ENCODE measurements around the gene HECTD1.
"Not testable (repeated sequence)": the region's sequence is repeated elsewhere in the genome, so short reads cannot be mapped to it uniquely, and the experiment has no call there.

The HECTD1 gene

GRCh38 chr14:31192544-31192943 lies 15.0 kb downstream of the HECTD1 start:
- DNase-seq, result not testable (repeated sequence)

GRCh38 chr14:31190717-31191263 lies 16.8 kb downstream of the HECTD1 start:
- DNase-seq, result no peak

GRCh38 chr14:31190219-31190603 lies 17.4 kb downstream of the HECTD1 start:
- DNase-seq, result no peak

- DNase-seq, result no peak
These were observed 18.0 kb downstream of the HECTD1 start for GRCh38 chr14:31189346-31190218.

- no peak for DNase-seq
These were observed 18.8 kb downstream of the HECTD1 start for GRCh38 chr14:31188744-31189143.

- not testable (repeated sequence) for DNase-seq
These were observed 25.6 kb downstream of the HECTD1 start for GRCh38 chr14:31182016-31182415.

- no peak for DNase-seq
These were observed 26.3 kb downstream of the HECTD1 start for GRCh38 chr14:31181271-31181670.

- DNase-seq, result no peak
These were observed 27.1 kb downstream of the HECTD1 start for GRCh38 chr14:31180299-31181051.

GRCh38 chr14:31174433-31174832 lies 33.2 kb downstream of the HECTD1 start:
- no peak for DNase-seq

GRCh38 chr14:31173120-31173837 lies 34.3 kb downstream of the HECTD1 start:
- DNase-seq, result no peak

GRCh38 chr14:31172084-31172483 lies 35.5 kb downstream of the HECTD1 start:
- DNase-seq, result no peak

GRCh38 chr14:31170411-31170810 lies 37.2 kb downstream of the HECTD1 start:
- no peak for DNase-seq

- no peak for DNase-seq
These were observed 37.7 kb downstream of the HECTD1 start for GRCh38 chr14:31169877-31170276.

GRCh38 chr14:31167032-31167431 lies 40.6 kb downstream of the HECTD1 start:
- no peak for DNase-seq

GRCh38 chr14:31166271-31166561 lies 41.4 kb downstream of the HECTD1 start:
- no peak for DNase-seq

GRCh38 chr14:31164115-31164514 lies 43.5 kb downstream of the HECTD1 start:
- no peak for DNase-seq

GRCh38 chr14:31162910-31163649 lies 44.5 kb downstream of the HECTD1 start:
- no peak for DNase-seq

- DNase-seq, result no peak
These were observed 46.3 kb downstream of the HECTD1 start for GRCh38 chr14:31161274-31161673.

GRCh38 chr14:31159682-31160296 lies 47.8 kb downstream of the HECTD1 start:
- DNase-seq, result no peak

GRCh38 chr14:31154956-31155355 lies 52.6 kb downstream of the HECTD1 start:
- DNase-seq, result no peak

GRCh38 chr14:31142455-31143087 lies 65.0 kb downstream of the HECTD1 start:
- no peak for DNase-seq
